ENCODE data around the gene PDE9A.
"Not testable (repeated sequence)": the region's sequence is repeated elsewhere in the genome, so short reads cannot be mapped to it uniquely, and the experiment has no call there.

The PDE9A gene

DNA sequence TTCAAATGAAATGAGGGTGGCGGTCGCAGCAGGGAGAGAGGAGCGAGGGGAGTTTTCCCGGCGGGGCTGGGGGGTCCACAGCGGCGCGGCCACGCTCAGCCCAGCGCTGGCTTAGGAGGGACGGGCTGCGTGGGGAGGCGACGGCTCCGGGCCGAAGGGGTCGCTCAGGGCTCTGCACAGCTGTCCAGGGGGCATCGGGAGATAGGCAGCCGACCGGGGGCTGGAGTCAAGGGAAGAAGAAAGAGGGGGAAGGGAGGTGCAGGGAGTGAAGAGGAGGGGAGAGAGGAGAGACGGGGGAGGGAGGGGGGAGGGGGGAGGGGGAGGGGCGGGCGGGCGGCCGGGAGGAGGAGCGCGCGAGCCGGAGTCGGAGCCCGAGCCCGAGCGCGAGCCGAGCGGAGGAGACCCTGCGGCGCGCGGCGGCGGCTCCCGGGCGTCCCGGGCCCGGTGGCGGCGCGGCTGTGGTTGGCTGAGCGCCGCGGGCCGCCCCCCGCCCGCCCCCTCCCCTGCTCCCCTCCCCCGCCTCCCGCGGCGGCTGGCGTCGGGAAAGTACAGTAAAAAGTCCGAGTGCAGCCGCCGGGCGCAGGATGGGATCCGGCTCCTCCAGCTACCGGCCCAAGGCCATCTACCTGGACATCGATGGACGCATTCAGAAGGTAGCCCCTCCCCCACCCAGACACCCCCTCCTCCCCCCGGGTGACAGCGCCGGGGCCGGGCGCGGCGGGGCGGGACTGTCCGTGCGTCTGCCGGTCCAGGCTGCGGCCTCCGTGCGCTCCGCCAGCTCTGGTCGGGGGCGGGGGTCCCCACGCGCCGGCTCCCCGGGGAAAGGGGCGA is at the start of gene PDE9A:
Gene PDE9A (plus strand): TSS at position 391 of the 831 bp plus-strand sequence. CDS start 194 bp downstream, at position 585.
- DNase-seq: peak; percentile 87

DNA sequence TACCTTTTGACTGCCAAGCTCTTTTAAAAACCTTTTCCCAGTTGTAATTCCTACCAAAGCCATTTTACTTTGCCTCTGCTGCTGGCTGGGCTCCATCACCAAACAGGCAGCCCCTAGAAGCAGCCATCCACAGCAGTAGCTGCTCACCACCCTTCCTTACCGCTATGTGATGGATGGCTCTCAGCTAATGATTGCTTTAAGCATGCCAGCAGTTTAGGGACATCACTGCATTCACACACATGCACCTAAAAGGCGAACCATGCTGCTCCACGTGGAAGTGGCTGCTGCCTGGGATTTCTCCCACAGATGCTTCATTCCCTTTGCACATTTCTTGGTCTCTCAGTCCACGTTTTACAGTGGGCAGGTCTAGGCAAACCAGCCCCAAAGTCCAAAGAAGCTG is 46.3 kb upstream of the PDE9A start:
- DNase-seq: no peak

DNA sequence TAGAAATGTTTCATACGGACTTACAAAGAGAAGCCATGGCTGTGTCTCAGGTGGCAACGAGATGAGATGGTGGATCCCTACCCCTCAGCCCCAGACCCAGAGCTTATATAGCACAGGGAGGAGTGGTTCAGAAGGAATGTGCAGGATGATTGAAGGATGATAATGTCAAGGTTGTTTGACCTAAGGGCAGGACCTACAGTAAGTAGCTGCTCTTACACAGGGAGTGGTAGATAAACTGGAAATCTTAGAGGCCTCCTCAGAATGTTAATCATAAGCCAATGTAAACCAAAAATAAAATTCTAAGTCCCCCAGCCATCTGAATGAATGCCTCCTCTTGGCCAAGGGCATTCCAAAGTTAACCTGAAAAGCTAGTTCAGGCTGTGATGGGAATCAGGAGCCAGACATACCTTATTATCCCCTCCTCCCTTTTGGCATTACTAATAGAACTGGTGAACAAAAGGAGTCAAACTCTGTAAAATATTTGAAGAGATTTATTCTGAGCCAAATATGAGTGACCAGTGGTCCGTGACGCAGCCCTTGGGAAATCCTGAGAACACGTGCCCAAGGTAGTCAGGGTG is 45.8 kb upstream of the PDE9A start:
- no peak for DNase-seq

DNA sequence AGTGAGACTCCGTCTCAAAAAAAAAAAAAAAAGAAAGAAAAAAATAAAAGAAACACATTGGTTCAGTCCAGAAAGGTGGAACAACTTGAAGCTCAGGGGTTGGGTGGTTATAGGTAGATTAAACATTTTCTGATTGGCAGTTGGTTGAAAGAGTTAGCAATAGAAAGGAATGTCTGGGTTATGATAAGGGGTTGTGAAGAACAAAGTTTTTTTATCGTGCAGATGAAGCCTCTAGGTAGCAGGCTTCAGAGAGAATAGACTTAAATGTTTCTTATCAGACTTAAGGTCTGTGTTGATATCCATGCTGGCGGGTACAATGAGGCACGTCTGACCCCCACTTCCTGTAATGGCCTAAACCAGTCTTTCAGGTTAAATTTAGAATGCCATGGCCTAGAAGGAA is 45.0 kb upstream of the PDE9A start:
- DNase-seq: no peak

DNA sequence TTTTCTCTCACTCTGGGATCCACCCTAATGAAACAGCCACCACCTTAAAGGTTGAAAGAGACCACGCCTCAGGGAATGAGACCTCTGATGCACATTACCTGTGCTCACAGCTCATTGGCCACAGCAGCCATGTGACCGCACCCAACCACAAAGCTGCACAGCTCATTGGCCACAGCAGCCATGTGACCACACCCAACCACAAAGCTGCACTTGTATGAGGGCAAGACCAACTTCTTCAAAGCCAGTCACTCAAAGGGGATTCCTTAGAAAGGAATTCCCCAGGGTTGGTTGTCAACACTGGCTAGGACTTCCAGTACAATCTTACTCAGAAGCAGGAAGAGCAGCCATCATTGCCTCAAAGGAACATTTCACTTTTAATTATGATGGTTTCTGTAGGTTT is 43.6 kb upstream of the PDE9A start:
- no peak for DNase-seq

DNA sequence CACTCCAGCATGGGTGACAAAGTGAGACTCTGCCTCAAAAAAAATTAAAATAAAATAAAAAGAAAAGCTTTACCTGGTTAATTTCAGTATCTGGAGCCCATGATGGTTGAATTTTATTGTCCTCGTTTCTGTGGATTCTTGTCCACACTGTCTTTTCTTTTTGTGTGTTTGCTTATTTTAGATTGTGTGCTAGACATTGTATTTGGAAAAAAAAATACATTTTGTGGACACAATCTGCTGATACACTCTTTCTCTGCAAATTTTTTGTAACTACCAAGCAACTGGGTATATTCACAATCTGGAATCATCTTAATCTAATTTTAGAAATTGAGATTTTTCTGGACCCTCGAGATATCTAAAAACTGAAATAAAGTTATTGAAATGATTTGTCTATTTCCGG is 41.6 kb upstream of the PDE9A start:
- DNase-seq: no peak

DNA sequence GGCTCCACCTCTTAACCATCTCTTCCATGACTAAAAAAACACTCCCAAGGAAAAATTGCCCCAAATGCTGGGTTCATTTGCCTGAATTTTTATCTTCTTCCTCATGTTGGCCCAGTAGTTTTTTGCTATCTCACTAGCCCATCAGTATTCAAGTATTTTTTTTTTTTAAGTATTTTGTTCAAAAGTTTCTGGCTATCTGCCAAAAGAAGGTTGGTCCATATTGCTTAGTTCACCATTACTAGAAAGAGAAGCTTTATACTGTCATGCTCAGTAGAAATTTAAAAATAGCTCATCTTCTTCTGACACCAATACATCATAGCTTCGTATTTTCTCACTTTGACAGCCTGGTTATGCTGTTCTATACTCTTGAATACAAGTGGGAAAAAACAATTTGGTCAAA is 41.0 kb upstream of the PDE9A start:
- no peak for DNase-seq

DNA sequence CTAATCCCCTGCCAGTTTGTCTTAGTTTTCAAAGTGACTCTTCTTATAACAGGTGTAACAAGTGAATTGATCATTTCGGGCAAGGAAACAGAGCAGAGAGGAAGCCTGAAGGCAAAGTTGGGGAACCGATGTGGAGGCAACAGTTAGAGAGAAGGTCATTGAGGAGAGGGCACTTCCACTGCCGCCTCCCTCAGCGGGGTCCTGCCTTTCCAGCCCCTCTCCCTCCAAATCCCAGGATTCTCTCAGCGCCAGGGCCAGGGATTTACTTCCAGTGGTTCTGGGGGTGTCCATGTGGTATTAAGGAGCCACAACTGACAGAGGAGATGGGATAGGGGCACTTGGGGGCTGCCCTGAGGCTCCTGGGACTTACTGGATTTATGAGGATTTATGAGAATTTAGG is 39.7 kb upstream of the PDE9A start:
- DNase-seq: no peak

DNA sequence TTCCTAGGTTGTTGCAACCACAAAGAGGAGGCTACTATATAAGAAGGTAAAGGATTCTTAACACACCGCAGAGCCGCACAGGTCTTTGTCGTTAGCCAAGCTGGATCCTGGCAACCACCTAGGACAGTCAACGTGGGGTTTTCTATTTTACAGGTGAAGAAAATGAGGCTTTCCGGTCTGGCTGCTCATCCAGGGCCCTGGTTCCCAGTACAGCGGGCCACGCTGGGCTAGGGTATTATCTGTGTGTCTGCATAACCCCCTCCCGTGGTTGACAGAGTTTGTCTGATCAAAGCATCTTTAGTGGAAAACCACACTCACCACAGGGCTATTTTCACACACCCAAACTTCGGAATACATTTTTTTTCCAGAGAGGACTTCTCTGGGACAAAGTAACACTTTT is 39.0 kb upstream of the PDE9A start:
- no peak for DNase-seq

DNA sequence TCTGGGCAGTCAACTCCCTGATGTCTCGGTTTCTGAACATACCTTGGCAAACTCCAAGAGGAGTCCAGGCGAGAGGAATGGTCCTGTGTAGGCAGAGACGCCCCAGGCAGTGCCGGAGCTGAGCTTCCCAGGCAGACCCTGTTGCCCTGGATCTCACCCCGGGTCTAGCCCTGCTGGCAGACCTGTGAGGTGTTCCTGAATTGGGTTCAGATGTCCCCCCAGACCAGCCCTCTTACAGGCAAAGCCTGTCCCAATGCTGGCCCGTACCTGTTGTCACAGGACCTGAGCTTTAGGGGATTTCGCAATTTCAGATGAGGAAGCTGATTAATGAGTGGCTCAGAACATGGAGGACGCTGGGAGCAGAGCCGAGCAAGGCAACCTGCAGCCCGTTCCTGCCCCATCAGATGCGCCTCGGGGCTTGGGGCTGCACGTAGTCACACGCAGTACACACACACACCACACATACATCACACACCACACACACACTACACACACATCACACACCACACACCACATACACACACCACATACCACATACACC is 38.5 kb upstream of the PDE9A start:
- DNase-seq: peak; percentile 23

DNA sequence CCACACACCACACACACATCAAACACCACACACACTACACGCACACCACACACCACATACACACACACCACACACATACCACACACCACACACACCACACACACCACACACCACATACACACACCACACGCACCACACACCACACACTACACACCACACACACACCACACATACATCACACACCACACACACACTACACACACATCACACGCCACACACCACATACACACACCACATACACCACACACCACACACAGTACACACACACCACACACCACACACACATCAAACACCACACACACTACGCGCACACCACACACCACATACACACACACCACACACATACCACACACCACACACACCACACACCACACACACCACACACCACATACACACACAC is 38.0 kb upstream of the PDE9A start:
- DNase-seq: not testable (repeated sequence)

DNA sequence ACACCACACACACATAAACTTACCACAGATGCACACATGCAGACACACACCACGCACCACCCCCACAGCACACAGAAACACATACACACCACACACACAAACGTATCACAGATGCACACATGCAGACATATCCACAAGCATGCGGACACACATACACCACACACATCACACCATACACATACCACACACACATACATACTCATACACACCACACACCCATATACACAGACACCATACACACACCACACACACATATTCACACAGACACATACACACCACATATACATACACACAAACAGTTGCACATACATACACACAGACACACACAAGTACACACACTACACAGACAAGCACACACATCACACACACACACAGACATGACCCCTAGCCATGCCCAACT is 37.5 kb upstream of the PDE9A start:
- no peak for DNase-seq

DNA sequence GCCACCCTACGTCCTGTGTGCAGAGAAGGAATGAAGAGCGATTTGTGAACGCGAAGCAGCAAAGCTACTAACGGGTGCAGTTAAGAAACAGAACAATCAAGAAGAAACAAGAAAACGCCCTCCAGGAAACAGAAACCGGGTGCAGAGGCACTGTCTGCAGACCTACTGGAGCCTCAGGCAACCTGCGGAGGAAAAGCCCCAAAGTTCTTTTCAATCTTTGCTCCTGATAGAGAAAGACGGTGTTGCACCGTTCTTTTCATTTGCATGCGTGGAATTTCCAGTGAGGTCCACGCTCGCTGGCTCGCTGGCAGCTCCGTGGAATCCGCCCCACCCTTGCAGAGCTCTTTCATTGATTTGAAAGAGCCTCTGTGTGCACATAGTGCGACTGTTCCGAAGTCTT is 37.0 kb upstream of the PDE9A start:
- DNase-seq: no peak

DNA sequence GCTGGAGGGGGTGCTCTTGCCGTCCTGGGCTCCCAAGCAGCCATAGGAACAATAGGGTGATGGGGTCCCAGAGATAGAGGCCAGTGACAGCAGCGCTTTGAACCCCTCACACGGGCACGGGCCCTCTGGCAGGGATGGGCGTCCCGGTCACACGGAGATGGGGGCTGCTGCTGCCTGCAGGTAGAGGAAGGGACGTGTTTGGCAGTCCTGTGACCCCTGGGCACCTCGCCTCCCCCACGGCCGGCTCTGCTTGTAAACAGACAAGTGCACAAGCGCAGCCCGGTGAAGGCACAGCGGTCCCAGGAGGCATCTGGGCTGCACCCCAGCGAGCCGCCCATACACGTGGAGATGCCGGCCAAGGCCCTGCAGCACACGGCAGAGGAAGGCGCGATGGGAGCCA is 36.5 kb upstream of the PDE9A start:
- DNase-seq: no peak

DNA sequence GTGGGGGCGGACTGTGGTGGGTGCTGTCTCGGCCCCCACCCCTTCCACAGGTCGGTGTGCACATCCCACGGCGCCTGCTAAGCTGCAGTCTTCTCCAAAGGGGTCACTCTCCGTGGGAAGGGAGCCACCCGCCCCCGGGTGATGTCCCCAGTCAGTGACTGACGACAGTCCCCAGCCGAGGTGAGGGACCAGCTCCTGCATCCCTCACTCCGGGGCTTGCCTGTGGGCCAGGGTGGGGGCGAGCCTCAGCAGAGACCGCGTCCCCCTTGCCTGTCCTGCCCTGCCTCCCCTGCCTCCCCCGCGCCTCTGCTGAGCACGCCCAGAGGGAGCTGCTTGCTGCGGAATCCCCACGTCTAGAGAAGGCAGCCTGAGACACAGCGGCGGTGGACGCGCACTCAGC is 35.9 kb upstream of the PDE9A start:
- DNase-seq: no peak

DNA sequence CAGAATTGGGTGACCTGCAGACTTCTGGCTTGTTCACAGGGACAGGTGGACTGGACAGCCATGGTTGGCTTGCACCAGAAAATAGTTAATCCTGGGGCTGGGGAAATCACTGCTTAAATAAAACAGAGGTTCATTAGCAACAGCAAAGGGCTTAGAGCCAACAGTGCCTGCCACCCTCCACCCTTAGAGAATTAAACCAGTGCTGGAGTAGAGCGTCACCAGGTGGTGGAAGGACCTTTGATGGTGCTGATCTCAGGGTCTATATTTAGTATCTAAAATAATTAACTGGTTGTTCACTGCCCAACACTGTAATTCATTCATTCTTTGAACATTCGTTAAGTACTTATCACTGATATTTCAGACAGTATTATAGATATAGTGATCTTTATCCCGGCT is 34.7 kb upstream of the PDE9A start:
- DNase-seq: no peak

DNA sequence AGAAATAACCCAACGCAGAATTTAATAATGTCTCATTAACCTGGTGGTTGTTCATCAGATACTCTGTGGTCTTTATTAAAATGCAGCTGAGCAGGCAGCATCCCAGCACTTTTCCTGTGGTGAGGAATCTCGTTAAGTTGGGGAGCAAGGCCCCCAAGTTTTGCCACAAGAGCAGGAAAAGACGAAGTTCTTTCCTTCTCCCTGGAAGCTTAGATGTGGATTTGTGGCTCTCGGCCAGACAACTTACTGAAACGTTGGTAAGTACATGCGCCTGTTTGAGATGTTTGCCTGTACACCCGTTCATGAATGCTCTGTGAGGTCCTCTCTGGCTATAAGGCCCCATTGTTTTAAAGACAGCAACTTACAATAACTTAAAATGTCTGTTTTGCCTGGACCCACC is 34.3 kb upstream of the PDE9A start:
- no peak for DNase-seq

DNA sequence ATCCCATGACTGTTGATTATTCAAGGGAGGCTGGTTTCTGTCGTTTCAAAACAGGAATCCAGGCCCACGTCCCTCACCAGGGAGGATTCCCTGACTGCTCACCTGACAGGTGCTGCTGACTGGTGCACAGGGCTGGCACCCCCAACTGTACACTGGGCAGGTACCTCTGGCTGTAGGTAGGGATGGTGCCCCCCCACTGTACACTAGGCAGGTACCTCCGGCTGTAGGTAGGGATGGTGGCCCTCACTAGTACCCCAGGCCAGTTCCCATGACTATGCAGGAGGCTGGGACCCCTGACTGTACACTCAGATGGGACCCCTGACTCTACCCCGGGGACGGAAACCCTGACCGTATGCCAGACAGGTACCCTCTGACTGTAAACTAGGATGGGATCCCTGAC is 33.6 kb upstream of the PDE9A start:
- DNase-seq: no peak

DNA sequence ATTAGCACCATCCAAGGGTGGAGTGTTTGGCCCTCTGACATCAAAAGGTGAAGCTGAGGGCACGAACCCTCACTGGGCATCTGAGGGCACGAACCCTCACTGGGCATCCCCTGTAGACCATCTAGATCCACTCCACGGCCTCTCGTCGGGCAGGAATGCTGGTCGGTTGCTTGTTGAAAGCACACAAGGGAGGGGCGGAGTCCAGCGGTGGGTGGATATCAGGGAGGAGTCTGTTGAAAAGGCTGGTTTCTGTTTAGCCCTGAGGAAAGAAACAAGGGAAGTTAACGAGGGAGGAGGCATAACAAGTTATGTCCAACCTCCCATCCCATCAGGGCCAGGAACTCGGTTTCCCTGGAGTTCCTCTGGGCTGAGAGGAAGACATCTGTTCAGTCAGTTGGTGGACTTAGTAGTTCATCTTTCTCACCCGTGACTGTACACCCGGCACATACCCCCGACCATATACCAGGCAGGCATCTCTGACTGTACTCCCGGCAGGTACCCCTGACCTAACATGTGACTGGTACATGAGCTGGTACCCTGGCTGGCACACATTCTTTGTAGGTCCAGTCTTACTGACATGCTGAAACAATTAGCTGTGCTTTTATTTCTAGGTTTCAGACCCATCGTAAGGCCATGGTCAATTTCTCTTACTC is 32.1 kb upstream of the PDE9A start:
- DNase-seq: peak; percentile 45

DNA sequence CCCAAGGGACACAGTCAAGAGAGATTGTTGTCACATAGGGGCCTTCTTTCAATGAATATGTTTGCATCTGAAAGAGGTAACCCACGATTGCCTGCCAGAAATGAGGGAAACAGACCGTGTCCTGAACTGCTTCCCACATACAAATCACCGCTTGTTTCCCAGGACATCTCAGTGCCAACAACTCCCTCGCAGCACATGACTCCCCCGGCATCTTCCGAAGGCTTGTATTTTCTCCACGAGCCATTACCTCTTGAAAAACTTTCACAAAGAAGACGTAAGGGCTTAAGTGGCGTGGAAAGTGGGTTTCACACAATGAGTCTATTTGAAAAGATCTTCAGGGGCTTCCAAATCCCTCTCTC is 31.6 kb upstream of the PDE9A start:
- peak; percentile 54 for DNase-seq

DNA sequence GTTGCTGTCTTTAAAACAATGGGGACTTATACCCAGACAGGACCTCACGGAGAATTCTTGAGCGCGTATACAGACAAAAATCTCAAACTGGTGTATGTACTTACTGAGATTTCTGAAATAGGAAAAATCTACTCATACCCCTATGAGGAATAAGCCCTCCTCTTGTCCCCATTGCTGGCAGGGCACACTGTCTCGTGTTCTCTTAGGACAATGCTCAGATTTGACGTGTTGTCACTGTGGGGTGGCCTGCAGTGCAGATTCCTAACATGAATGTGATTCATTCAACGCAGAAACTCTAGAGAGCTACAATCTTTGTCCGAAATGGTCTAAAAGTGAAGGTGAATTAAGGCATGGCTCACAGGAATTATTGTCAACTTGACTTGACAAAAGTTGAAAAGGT is 31.1 kb upstream of the PDE9A start:
- peak; percentile 28 for DNase-seq

DNA sequence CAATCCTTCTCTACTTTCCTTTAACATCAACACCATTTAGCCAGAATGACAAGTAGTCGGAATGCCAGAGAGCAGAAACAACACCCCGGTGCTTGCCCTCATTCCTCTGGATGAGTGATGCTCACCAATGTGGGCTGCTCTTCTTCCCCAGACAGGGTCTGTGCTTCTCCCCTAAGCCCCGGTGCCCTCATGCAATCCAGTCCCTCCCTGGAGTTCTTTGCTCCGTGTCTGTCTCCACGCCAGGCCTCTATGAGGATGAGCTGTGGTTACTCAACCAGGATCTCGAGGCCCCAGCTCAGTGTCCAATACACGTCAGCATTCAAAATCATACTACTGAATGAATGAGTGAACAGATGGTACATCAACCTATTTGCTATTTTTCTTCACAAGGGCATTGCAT is 29.7 kb upstream of the PDE9A start:
- no peak for DNase-seq

DNA sequence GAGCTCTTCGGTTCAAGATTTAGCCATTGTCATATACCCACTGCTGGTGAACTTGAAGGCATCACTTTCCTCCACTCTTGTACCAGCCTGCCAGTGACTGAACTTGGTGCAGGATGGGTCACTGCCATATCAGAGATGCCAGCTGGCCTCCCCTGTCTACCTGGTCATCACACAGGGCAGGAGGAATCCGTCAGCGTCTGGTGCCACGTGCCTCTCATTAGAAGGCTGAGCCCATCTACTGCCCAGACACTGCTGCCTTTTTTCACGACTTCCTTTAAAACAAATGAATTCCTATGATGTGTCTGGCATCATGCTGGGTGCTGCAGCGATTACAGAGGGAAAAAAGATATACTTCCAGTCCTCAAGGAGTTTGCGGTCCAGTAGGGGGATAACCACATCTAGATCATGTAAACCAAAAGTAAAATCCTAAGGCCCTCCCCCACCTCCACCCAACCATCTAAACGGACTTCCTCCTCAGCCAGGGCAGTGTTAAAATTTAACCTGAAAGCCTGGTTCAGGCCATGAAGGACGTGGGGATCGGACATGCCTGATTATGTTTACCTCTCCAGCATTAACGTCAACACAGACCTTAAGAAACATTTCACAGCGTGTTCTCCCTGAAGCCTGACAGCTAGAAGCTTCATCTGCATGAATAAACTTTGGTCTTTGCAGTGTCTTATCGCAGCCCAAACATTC is 29.2 kb upstream of the PDE9A start:
- DNase-seq: no peak

DNA sequence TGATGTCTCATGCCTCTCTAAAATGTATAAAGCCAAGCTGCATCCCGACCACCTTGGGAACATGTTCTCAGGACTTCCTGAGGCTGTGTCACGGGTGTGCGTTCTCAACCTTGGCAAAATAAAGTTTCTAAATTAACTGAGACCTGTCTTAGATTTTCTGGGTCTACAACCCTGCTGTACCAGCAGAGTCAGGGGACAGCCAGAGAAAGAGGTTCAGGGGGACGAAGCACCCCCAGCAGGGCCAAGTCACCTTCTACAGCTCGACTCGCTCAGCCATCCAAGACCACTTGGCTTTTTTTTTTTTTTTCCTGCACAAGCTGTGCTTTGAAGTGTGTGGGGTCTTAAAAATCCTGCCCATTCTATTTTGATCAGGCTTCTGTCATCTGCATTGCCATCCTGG is 28.5 kb upstream of the PDE9A start:
- DNase-seq: no peak

Data from eye (tissue), 1 donor.